ENCODE results near the gene PSMD6. TPM values are rescaled to one million over a fixed set of nuclear protein-coding genes. Genes with fewer than 3 reads are reported as not detected.
A peak's percentile ranks its signal among the peaks of the same experiment; 100 is the strongest.

Gene PSMD6
- total and polyA plus RNA-seq, 3 experiments from 2014 or later = 117 to 136 (median 134) TPM

DNA sequence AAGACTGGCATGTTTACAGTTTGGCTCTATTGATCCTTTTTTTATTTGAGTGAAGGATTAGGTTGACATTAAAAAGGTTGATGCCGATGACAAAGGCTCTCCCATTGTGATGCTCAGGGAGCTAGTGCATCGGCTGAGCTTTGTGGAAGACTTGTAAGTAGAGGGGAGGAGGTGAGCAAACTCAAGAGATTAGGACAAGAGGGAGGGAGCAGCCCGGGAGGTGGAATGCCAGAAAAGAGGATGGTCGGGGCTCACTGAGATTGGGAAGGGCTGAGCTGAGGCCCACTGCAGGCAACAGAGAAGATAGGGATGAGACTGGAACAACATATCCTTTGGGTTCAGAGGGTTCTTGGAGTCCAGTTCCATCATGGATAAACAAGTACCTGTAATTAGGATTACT is 26.5 kb upstream of the PSMD6 start:
- ChIA-PET POLR2A (no interaction called here), CTCF (no interaction called here)
- no peaks in the 10 kb centered on the region for H3K9me3 ChIP-seq (ENCODE audit: low read length)

DNA sequence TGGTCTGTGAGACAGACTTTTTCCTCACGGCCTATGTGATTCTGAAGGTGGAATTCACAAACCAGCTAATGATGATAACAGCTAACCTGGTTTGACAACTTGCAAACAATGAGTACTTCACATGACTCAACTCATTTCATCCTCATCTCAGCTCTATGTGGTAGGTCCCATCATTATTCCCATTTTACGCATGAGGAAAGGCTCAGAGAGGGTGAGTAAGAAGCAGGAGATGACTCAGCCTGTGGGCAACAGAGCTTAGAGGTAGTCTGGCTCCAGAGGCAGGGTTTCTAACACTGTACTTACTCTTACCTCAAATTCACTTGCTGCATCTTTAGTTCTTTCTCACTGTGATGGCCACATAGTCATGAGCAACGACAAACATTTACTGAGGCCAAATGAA is 25.8 kb upstream of the PSMD6 start:
- Histone ChIP-seq H3K36me3 (ENCODE audit: insufficient read depth, low read length) (no peaks in the 10 kb centered on the region), H3K27ac (ENCODE audit: low read depth, low read length) (no peak overlapping the region), H3K4me3 (ENCODE audit: low read length) (no peak overlapping the region), H3K4me1 (ENCODE audit: insufficient read depth, low read length) (no peaks in the 10 kb centered on the region), H3K27me3 (ENCODE audit: insufficient read depth, low read length, poor library complexity, severe bottlenecking) (no peaks in the 10 kb centered on the region), H3K9me3 (ENCODE audit: low read length) (no peaks in the 10 kb centered on the region)
- DNase-seq = no peak
- no peak overlapping the region for H3K27ac Mint-ChIP-seq
- peaks cover 1 to 5% (median 5%) of the 10 kb centered on the region in 3 donors for H3K4me1 Mint-ChIP-seq
- POLR2A ChIA-PET = no interaction called here
- CTCF ChIA-PET = no interaction called here
- no peak overlapping the region for H3K4me3 Mint-ChIP-seq
- H3K36me3 Mint-ChIP-seq = no peaks in the 10 kb centered on the region
- H3K27me3 Mint-ChIP-seq = peaks cover 9 to 33% of the 10 kb centered on the region in 2 donors
- no peaks in the 10 kb centered on the region for H3K9me3 Mint-ChIP-seq

More for the DNA sequence above, 26.5 kb upstream of the PSMD6 start:
- H3K27ac ChIP-seq (ENCODE audit: low read depth, low read length) = no peak overlapping the region
- H3K36me3 ChIP-seq (ENCODE audit: insufficient read depth, low read length) = no peaks in the 10 kb centered on the region
- no peak overlapping the region for H3K4me3 ChIP-seq (ENCODE audit: low read length)
- Mint-ChIP-seq H3K4me1 (peaks cover 1 to 5% (median 5%) of the 10 kb centered on the region in 3 donors), H3K27me3 (peaks cover 9 to 31% of the 10 kb centered on the region in 2 donors), H3K27ac (peak overlapping the region in 1 of 8 donors; percentile 45), H3K36me3 (no peaks in the 10 kb centered on the region), H3K4me3 (no peak overlapping the region), H3K9me3 (no peaks in the 10 kb centered on the region)
- DNase-seq = no peak
- H3K27me3 ChIP-seq (ENCODE audit: insufficient read depth, low read length, poor library complexity, severe bottlenecking) = no peaks in the 10 kb centered on the region
- H3K4me1 ChIP-seq (ENCODE audit: insufficient read depth, low read length) = no peaks in the 10 kb centered on the region

DNA sequence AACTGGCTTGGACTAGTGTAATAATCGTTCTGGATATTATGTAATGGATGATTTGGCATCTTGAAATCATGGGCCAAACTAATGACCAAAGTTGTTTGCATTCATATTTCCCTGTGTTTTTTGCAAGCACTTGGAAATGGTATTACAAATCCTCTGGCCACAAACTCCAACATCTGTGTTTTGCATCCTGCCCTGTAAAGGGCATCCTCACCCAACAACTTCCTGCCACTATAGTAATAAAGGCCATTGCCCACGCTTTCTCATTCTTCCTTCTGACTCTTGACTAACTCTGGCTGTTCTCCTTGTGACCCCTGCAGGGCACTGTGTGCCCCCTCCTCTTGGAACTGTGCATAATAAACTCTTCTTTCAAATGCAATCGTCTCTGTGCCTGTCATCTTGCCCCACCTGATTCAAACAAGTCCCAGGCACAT is 25.4 kb upstream of the PSMD6 start:
- Histone ChIP-seq H3K9me3 (ENCODE audit: low read length) (no peaks in the 10 kb centered on the region), H3K27ac (ENCODE audit: low read depth, low read length) (no peak overlapping the region), H3K27me3 (ENCODE audit: insufficient read depth, low read length, poor library complexity, severe bottlenecking) (no peaks in the 10 kb centered on the region), H3K4me1 (ENCODE audit: insufficient read depth, low read length) (no peaks in the 10 kb centered on the region), H3K4me3 (ENCODE audit: low read length) (no peak overlapping the region), H3K36me3 (ENCODE audit: insufficient read depth, low read length) (no peaks in the 10 kb centered on the region)
- Mint-ChIP-seq H3K36me3 (no peaks in the 10 kb centered on the region), H3K27ac (peak overlapping the region in 1 of 8 donors; percentile 65), H3K9me3 (no peaks in the 10 kb centered on the region), H3K4me1 (peaks cover 1 to 5% (median 5%) of the 10 kb centered on the region in 3 donors), H3K27me3 (peaks cover 9 to 38% of the 10 kb centered on the region in 2 donors), H3K4me3 (no peak overlapping the region)
- no peak for DNase-seq
- POLR2A ChIA-PET = no interaction called here
- CTCF ChIA-PET = no interaction called here

DNA sequence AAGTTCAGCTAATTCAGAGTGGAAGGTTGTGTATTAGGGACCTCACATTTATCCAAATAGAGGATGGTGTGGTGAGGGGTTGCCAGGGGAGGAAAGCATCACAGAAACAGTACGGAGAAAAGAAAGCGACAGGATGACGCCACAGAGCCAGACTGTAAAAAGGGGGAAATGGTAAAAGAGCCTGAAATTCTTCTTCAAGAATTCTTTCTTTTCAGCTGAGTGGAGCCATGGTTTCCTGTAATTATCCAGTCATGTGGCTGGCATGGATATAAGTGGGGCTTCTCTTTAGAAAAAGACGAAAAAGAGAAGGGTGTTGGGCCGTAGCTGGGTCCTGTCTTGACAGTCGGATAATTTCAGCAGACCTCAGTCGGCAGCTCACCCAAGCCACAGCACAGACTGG is 24.5 kb upstream of the PSMD6 start:
- Histone ChIP-seq H3K27me3 (ENCODE audit: insufficient read depth, low read length, poor library complexity, severe bottlenecking) (no peaks in the 10 kb centered on the region), H3K9me3 (ENCODE audit: low read length) (no peaks in the 10 kb centered on the region), H3K27ac (ENCODE audit: low read depth, low read length) (no peak overlapping the region), H3K4me1 (ENCODE audit: insufficient read depth, low read length) (no peaks in the 10 kb centered on the region), H3K4me3 (ENCODE audit: low read length) (no peak overlapping the region), H3K36me3 (ENCODE audit: insufficient read depth, low read length) (no peaks in the 10 kb centered on the region)
- POLR2A ChIA-PET = no interaction called here
- no peaks in the 10 kb centered on the region for H3K9me3 Mint-ChIP-seq
- CTCF ChIA-PET = no interaction called here
- H3K4me1 Mint-ChIP-seq = peaks cover 1 to 5% (median 5%) of the 10 kb centered on the region in 3 donors
- peaks cover 10 to 46% of the 10 kb centered on the region in 2 donors for H3K27me3 Mint-ChIP-seq
- no peak overlapping the region for H3K27ac Mint-ChIP-seq
- no peak overlapping the region for H3K4me3 Mint-ChIP-seq
- DNase-seq = no peak
- no peaks in the 10 kb centered on the region for H3K36me3 Mint-ChIP-seq

DNA sequence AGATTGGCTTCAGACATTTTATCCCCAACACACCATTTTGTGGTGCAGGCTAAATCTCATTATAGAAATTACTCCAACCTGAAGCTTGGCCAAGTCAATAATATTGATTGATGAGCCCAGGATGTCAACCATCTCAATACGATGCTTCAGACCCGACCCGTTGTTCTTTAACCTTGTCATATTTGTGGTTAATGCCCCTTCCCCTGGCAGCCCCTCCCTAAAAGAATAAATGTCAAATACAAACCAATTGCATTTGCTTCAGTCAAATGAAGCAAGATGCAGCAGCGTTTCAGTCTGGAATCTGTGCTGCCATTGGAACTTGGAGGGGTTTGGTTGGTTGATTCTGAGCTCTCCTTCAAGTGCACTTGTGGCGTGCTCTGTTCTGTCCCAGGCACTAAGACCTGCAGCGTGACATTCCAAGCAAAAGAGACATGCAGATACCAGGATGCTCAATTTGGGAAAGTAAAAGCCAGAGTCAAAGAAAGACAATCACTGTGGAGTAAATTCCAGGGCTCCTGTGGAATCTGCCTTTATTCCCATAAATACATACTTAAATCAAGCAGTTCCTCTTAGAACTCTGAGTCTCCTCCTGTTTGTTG is 23.8 kb upstream of the PSMD6 start:
- ChIA-PET CTCF (no interaction called here), POLR2A (no interaction called here)
- Mint-ChIP-seq H3K9me3 (no peaks in the 10 kb centered on the region), H3K27me3 (peaks cover 10 to 49% of the 10 kb centered on the region in 2 donors), H3K27ac (no peak overlapping the region), H3K36me3 (no peaks in the 10 kb centered on the region), H3K4me3 (no peak overlapping the region), H3K4me1 (peaks cover 1 to 5% (median 5%) of the 10 kb centered on the region in 3 donors)
- Histone ChIP-seq H3K36me3 (ENCODE audit: insufficient read depth, low read length) (no peaks in the 10 kb centered on the region), H3K27ac (ENCODE audit: low read depth, low read length) (no peak overlapping the region), H3K27me3 (ENCODE audit: insufficient read depth, low read length, poor library complexity, severe bottlenecking) (no peaks in the 10 kb centered on the region), H3K9me3 (ENCODE audit: low read length) (no peaks in the 10 kb centered on the region), H3K4me3 (ENCODE audit: low read length) (no peak overlapping the region), H3K4me1 (ENCODE audit: insufficient read depth, low read length) (no peaks in the 10 kb centered on the region)
- DNase-seq = no peak

DNA sequence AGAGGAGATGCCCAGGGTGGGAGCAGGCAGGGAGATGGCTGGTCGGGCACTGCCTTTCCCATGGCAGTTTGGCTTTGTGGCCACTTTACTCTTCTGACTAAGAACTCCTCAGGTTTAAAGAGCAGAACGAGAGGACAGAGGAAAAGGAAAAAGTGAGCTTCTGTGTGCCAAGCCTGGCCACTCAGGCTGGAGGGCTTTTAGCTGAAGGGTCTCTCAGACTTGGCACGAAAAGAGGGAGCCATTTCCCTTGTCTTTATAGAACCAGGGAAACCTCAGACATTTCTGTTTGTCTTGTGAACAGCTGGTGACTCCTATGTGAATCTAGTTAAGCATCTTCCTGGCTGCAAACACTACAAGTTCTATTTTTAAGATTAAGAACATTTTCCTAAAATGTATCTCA is 23.3 kb upstream of the PSMD6 start:
- no peak overlapping the region for H3K4me3 Mint-ChIP-seq
- CTCF ChIA-PET = no interaction called here
- H3K27ac Mint-ChIP-seq = no peak overlapping the region
- H3K27me3 Mint-ChIP-seq = peaks cover 10 to 53% of the 10 kb centered on the region in 2 donors
- H3K36me3 Mint-ChIP-seq = no peaks in the 10 kb centered on the region
- Histone ChIP-seq H3K4me1 (ENCODE audit: insufficient read depth, low read length) (no peaks in the 10 kb centered on the region), H3K9me3 (ENCODE audit: low read length) (no peaks in the 10 kb centered on the region), H3K4me3 (ENCODE audit: low read length) (no peak overlapping the region), H3K27me3 (ENCODE audit: insufficient read depth, low read length, poor library complexity, severe bottlenecking) (no peaks in the 10 kb centered on the region), H3K36me3 (ENCODE audit: insufficient read depth, low read length) (no peaks in the 10 kb centered on the region), H3K27ac (ENCODE audit: low read depth, low read length) (no peak overlapping the region)
- POLR2A ChIA-PET = no interaction called here
- no peak for DNase-seq
- peaks cover 1 to 5% (median 5%) of the 10 kb centered on the region in 3 donors for H3K4me1 Mint-ChIP-seq
- no peaks in the 10 kb centered on the region for H3K9me3 Mint-ChIP-seq

DNA sequence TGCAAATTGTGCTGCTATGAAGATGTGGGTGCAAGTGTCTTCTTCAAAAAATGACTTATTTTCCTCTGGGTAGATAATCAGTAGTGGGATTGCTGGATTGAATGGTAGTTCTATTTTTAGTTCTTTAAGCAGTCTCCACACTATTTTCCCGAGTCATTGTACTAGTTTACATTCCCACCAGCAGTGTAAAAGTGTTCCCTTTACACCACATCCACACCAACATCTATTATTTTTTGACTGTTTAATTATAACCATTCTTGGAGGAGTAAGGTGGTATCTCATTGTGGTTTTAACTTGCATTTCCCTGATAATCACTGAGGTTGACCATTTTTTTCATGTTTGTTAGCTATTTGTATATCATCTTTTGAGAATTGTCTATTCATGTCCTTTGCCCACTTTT is 19.7 kb upstream of the PSMD6 start:
- Histone ChIP-seq H3K4me1 (ENCODE audit: insufficient read depth, low read length) (no peaks in the 10 kb centered on the region), H3K4me3 (ENCODE audit: low read length) (no peak overlapping the region), H3K36me3 (ENCODE audit: insufficient read depth, low read length) (no peaks in the 10 kb centered on the region), H3K27ac (ENCODE audit: low read depth, low read length) (no peak overlapping the region), H3K9me3 (ENCODE audit: low read length) (no peaks in the 10 kb centered on the region), H3K27me3 (ENCODE audit: insufficient read depth, low read length, poor library complexity, severe bottlenecking) (no peaks in the 10 kb centered on the region)
- ChIA-PET POLR2A (no interaction called here), CTCF (interaction anchor here (1.0 to 2.5 kb wide), 2 partner anchors 12 to 19 kb away, joined by 3 to 6 read pairs; no protein-coding TSS in a partner anchor)
- Mint-ChIP-seq H3K4me3 (no peak overlapping the region), H3K4me1 (no peaks in the 10 kb centered on the region), H3K36me3 (no peaks in the 10 kb centered on the region), H3K27me3 (peaks cover 12 to 63% of the 10 kb centered on the region in 2 donors), H3K9me3 (no peaks in the 10 kb centered on the region), H3K27ac (no peak overlapping the region)
- DNase-seq = no peak

DNA sequence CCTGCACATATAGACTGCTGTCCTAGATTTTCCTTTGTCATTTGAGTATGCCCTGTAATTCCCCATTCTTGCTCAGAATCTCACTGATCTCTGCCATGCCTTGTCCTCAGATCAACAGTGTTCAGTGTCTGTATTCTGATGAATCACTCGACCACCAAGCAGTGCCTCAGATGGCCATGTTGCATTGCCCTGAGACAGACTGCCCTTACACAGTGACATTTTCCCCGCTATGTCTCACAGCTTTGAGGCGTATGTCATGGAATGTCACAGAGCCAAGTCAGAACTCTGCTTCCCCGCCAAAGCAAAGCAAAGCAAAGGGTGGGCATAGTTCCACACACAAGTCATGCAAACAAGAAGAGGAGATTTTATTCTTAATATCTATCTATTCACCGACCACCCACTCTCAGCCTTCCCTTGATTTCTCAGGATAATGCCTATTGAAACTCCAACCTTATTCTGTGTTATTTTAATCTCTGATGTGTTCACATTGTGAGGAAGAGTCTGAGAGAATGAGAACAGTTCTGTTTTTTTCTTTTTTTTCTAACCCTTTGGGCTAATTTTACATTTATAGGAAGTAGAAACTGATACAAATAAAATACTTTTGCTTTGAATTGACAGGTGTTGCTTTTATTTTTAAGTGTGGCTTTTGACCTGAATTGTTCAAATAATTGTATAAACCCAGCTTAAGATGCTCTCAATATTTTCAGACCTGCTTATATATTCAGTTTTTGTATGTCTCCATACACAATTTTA is 16.9 kb upstream of the PSMD6 start:
- no peaks in the 10 kb centered on the region for H3K27me3 ChIP-seq (ENCODE audit: insufficient read depth, low read length, poor library complexity, severe bottlenecking)
- ChIA-PET POLR2A (no interaction called here), CTCF (interaction anchor here (1.1 kb wide), 1 partner anchor 16 kb away, joined by 3 read pairs; no protein-coding TSS in a partner anchor)
- Mint-ChIP-seq H3K4me3 (no peak overlapping the region), H3K9me3 (no peaks in the 10 kb centered on the region), H3K27ac (no peak overlapping the region), H3K27me3 (peaks cover 5 to 45% of the 10 kb centered on the region in 2 donors), H3K4me1 (no peaks in the 10 kb centered on the region), H3K36me3 (no peaks in the 10 kb centered on the region)
- no peak overlapping the region for H3K4me3 ChIP-seq (ENCODE audit: low read length)
- no peaks in the 10 kb centered on the region for H3K4me1 ChIP-seq (ENCODE audit: insufficient read depth, low read length)
- DNase-seq = no peak
- H3K9me3 ChIP-seq (ENCODE audit: low read length) = no peaks in the 10 kb centered on the region
- no peak overlapping the region for H3K27ac ChIP-seq (ENCODE audit: low read depth, low read length)
- H3K36me3 ChIP-seq (ENCODE audit: insufficient read depth, low read length) = no peaks in the 10 kb centered on the region

All from CD8-positive, alpha-beta memory T cell (primary cell).